Activated naive CD8-positive, alpha-beta T cell treated with anti-CD3 and anti-CD28 coated beads for 36 hours (primary cell): Measurements from ENCODE around the gene OR3A1. TPM values are rescaled to one million over a fixed set of nuclear protein-coding genes. Genes with fewer than 3 reads are reported as not detected.
"Not testable (repeated sequence)": the region's sequence is repeated elsewhere in the genome, so short reads cannot be mapped to it uniquely, and the experiment has no call there.

Experiments
- DNase-seq: peaks from one replicate; pipeline ENCODE4 v3.0.0; 2021
- H3K27ac Mint-ChIP-seq: one replicate; pipeline ENCODE4 v1.8.0; 2022; ENCODE audit warnings: mild to moderate bottlenecking, moderate library complexity, mixed read lengths
- H3K27me3 Mint-ChIP-seq: one replicate; pipeline ENCODE4 v1.8.0; 2022; ENCODE audit warnings: mild to moderate bottlenecking, mixed read lengths
- H3K36me3 Mint-ChIP-seq: one replicate; pipeline ENCODE4 v1.8.0; 2021; ENCODE audit warnings: mild to moderate bottlenecking, mixed read lengths
- H3K4me1 Mint-ChIP-seq: one replicate; pipeline ENCODE4 v1.8.0; 2021; ENCODE audit warnings: mixed read lengths
- H3K4me3 Mint-ChIP-seq: one replicate; pipeline ENCODE4 v1.8.0; 2022; ENCODE audit warnings: mild to moderate bottlenecking, moderate library complexity, mixed read lengths
- H3K9me3 Mint-ChIP-seq: one replicate; pipeline ENCODE4 v1.8.0; 2022; ENCODE audit warnings: mixed read lengths
- total RNA-seq, 2 experiments: library from RNA; stranded (reverse); gene quantifications; one replicate each; pipeline ENCODE4 v1.2.3, GENCODE V29; 2021

The OR3A1 gene
- total RNA-seq: under 1 TPM; 0.74 to 0.99 TPM

DNA sequence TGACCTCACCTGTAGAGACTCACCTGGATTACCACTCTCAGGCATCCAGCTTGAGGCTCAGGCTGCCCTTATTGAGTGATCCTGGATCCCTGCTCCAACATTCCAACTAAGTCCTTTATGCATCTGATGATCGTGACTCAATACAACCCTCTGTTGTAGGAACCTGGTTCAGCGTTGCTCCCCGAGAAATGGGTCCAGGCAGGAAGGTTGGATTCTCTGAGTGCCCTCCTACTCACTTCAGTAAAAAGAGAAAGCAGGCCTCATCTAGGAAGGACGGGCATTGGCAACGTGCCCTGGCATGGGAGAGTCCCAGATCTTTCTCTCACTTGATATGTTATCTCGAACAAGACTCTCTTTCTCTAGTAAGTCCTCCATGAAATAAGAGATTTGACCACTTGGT lies at the start of gene OR3A1:
OR3A1 (minus strand) TSS at position 101 of the 400 bp plus-strand sequence. CDS start 5,778 bp downstream, outside the sequence.
- H3K4me3 Mint-ChIP-seq: no peak within 1 kb of the TSS
- no peaks in the 10 kb centered on the region for H3K4me1 Mint-ChIP-seq
- DNase-seq: no peak
- peaks cover 1% of the 10 kb centered on the region for H3K36me3 Mint-ChIP-seq
- no peaks in the 10 kb centered on the region for H3K27me3 Mint-ChIP-seq
- H3K27ac Mint-ChIP-seq: no peak within 1 kb of the TSS
- H3K9me3 Mint-ChIP-seq: no peaks in the 10 kb centered on the region

DNA sequence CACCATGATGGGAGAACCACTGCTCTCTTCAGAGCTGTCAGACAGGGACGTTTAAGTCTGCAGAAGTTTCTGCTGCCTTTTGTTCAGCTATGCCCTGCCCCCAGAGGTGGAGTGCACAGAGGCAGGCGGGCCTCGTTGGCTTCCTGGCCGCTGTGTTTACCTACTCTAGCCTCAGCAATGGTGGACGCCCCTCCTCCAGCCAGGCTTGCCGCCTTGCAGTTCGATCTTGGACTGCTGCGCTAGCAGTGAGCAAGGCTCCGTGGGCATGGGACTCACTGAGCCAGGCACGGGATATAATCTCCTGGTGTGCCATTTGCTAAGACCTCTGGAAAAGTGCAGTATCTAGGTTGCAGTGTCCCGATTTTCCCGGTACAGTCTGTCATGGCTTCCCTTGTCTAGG lies 44.6 kb upstream of the OR3A1 start:
- peaks cover 14% of the 10 kb centered on the region for H3K9me3 Mint-ChIP-seq
- peaks cover 20% of the 10 kb centered on the region for H3K36me3 Mint-ChIP-seq
- not testable (repeated sequence) for DNase-seq, H3K4me1 Mint-ChIP-seq, H3K4me3 Mint-ChIP-seq, H3K27ac Mint-ChIP-seq
- peaks cover 17% of the 10 kb centered on the region for H3K27me3 Mint-ChIP-seq

DNA sequence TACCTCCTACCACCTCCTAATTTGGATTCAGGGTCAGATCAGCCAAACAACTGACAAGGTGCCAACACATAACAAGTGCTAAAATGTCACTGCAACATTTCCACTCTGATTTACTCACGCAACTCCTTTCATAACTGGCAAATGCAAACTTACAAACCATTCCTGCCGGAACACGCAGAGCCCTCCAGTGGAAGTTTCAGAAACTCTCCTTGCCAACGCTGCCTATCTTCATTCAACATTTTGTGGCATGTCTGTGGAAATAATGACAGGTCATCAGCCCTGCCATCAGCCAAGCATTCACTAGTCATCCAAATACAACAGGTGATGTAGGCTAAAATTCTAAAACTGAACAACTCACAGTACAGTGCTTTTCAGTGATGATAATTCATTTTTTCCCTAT lies 37.7 kb upstream of the OR3A1 start:
- Mint-ChIP-seq H3K27me3 (peaks cover 15% of the 10 kb centered on the region), H3K4me3 (no peak overlapping the region), H3K9me3 (peaks cover 20% of the 10 kb centered on the region), H3K4me1 (no peaks in the 10 kb centered on the region), H3K27ac (no peak overlapping the region), H3K36me3 (peaks cover 23% of the 10 kb centered on the region)
- no peak for DNase-seq

GRCh38 chr17:3318336-3318735 lies 20.2 kb upstream of the OR3A1 start:
- Mint-ChIP-seq H3K4me1 (no peaks in the 10 kb centered on the region), H3K27me3 (no peaks in the 10 kb centered on the region), H3K27ac (no peak overlapping the region), H3K36me3 (peaks cover 4% of the 10 kb centered on the region), H3K4me3 (no peak overlapping the region), H3K9me3 (peaks cover 9% of the 10 kb centered on the region)
- no peak for DNase-seq

DNA sequence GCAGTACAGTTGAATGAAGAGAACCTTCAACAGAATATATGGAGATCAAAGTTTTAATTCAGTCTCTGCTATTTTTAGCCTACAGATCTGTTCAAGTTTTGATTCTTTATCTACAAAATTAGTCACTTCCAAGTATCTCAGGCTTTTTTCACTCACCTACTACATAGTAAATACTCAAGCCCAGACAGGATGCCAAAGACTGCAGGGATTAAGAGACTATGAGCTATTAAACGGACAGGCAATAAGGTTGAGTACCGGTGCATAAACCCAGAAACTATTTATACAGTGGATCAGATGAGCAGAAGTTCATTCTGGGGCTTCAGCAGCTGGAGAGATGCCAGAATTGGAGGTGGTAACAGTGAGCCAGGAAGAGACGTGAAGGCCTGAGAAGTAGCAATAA lies 18.7 kb upstream of the OR3A1 start:
- Mint-ChIP-seq H3K4me1 (no peaks in the 10 kb centered on the region), H3K27ac (no peak overlapping the region), H3K9me3 (peaks cover 3% of the 10 kb centered on the region), H3K36me3 (peaks cover 4% of the 10 kb centered on the region), H3K27me3 (no peaks in the 10 kb centered on the region), H3K4me3 (no peak overlapping the region)
- DNase-seq: no peak

- Mint-ChIP-seq H3K4me3 (no peak overlapping the region), H3K27ac (no peak overlapping the region), H3K4me1 (no peaks in the 10 kb centered on the region), H3K36me3 (no peaks in the 10 kb centered on the region), H3K27me3 (no peaks in the 10 kb centered on the region), H3K9me3 (no peaks in the 10 kb centered on the region)
- DNase-seq: no peak
Measured at GRCh38 chr17:3308603-3309002, 10.4 kb upstream of the OR3A1 start.

GRCh38 chr17:3295632-3296031 lies 2.5 kb downstream of the OR3A1 start:
- H3K4me1 Mint-ChIP-seq: no peaks in the 10 kb centered on the region
- no peak overlapping the region for H3K27ac Mint-ChIP-seq
- no peak for DNase-seq
- H3K36me3 Mint-ChIP-seq: peaks cover 4% of the 10 kb centered on the region
- H3K4me3 Mint-ChIP-seq: no peak overlapping the region
- H3K9me3 Mint-ChIP-seq: peaks cover 4% of the 10 kb centered on the region
- peaks cover 6% of the 10 kb centered on the region for H3K27me3 Mint-ChIP-seq

- not testable (repeated sequence) for H3K4me3 Mint-ChIP-seq, H3K4me1 Mint-ChIP-seq, DNase-seq, H3K27me3 Mint-ChIP-seq, H3K9me3 Mint-ChIP-seq, H3K27ac Mint-ChIP-seq, H3K36me3 Mint-ChIP-seq
Measured at GRCh38 chr17:3293548-3293947, 4.6 kb downstream of the OR3A1 start.

GRCh38 chr17:3282901-3283300 lies 15.3 kb downstream of the OR3A1 start:
- peaks cover 3% of the 10 kb centered on the region for H3K27me3 Mint-ChIP-seq
- H3K9me3 Mint-ChIP-seq: peaks cover 6% of the 10 kb centered on the region
- H3K36me3 Mint-ChIP-seq: peaks cover 11% of the 10 kb centered on the region
- H3K4me3 Mint-ChIP-seq: no peak overlapping the region
- no peak for DNase-seq
- no peaks in the 10 kb centered on the region for H3K4me1 Mint-ChIP-seq
- no peak overlapping the region for H3K27ac Mint-ChIP-seq

- no peaks in the 10 kb centered on the region for H3K27me3 Mint-ChIP-seq
- H3K36me3 Mint-ChIP-seq: peaks cover 21% of the 10 kb centered on the region
- H3K4me1 Mint-ChIP-seq: no peaks in the 10 kb centered on the region
- peaks cover 11% of the 10 kb centered on the region for H3K9me3 Mint-ChIP-seq
- H3K4me3 Mint-ChIP-seq: no peak overlapping the region
- H3K27ac Mint-ChIP-seq: no peak overlapping the region
- no peak for DNase-seq
Measured at GRCh38 chr17:3276126-3276525, 22.0 kb downstream of the OR3A1 start.

DNA sequence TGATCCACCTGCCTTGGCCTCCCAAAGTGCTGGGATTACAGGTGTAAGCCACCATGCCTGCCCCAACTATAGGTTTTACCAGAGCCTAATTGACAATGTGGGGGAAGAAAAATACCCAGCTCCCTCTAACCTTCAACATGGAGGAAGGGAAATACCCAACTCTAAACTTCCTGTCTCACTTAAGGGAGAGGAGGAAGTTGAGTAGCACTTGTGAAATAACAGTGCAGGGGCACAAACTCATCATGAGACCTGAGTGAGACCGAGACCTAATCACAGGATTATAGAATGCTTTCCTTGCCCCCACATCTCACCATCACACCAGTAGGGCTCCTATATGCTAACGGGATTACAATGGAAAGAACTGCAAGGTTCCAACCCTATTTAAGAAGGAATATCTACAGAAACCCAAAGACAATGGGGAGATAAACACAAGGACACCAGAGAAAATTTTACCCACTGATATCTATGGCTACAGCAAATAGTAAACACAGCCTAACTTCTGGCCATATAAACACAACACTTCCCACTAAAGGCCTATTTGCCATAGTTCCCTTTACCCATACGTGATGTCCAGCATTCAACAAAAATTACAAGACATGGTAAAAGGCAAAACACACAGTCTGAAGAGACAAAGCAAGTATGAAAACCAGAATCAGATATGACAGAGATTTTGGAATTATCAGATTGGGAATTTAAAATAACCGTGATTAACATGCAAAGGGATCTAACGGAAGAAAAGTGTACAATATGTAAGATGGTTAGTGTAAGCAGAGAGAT lies 26.9 kb downstream of the OR3A1 start:
- DNase-seq: no peak
- no peaks in the 10 kb centered on the region for H3K27me3 Mint-ChIP-seq
- H3K4me3 Mint-ChIP-seq: no peak overlapping the region
- peaks cover 8% of the 10 kb centered on the region for H3K36me3 Mint-ChIP-seq
- H3K27ac Mint-ChIP-seq: no peak overlapping the region
- H3K9me3 Mint-ChIP-seq: peaks cover 13% of the 10 kb centered on the region
- no peaks in the 10 kb centered on the region for H3K4me1 Mint-ChIP-seq

DNA sequence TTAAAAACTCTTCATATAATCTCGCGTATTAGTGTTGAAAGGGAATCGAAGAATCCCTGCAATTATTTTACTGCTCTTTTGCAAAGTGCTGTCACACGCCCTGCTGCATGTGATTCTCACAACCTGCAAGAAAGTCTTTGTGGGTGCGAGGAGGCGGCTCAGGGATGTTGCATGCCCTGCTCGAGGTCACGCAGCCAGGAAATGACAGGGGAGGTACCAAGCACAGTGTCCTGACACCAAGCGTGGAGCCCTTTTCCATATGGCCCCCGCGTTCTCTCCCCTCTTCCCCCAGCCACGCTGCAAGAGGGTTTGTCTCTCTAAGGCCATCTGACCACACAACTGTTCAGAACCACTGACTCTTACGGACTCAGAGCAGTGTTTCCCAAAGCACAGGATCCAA lies 37.6 kb downstream of the OR3A1 start:
- Mint-ChIP-seq H3K36me3 (peaks cover 1% of the 10 kb centered on the region), H3K27me3 (peaks cover 5% of the 10 kb centered on the region), H3K4me3 (no peak overlapping the region), H3K27ac (no peak overlapping the region), H3K4me1 (no peaks in the 10 kb centered on the region), H3K9me3 (peaks cover 7% of the 10 kb centered on the region)
- DNase-seq: no peak

DNA sequence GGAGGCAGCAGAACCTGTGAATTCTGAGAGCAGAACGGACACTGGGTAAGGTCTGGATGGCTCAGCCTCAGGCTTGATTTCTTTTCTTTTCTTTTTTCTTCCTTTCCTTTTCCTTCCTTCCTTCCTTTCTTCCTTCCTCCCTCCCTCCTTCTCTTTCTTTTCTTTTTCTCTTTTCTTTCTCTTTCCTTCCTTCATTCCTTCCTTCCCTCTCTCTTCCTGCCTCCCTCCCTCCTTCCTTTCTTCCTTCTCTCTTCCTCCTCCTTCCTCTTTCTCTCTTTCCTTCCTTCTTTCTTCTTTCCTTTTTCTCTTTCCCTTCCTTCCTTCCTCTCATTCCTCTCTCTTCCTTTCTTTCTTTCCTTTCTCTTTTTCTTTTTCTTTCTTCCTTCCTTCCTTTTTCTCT lies 38.0 kb downstream of the OR3A1 start:
- no peak overlapping the region for H3K4me3 Mint-ChIP-seq
- H3K9me3 Mint-ChIP-seq: peaks cover 7% of the 10 kb centered on the region
- H3K27ac Mint-ChIP-seq: no peak overlapping the region
- no peak for DNase-seq
- H3K27me3 Mint-ChIP-seq: peaks cover 5% of the 10 kb centered on the region
- no peaks in the 10 kb centered on the region for H3K4me1 Mint-ChIP-seq
- peaks cover 1% of the 10 kb centered on the region for H3K36me3 Mint-ChIP-seq

DNA sequence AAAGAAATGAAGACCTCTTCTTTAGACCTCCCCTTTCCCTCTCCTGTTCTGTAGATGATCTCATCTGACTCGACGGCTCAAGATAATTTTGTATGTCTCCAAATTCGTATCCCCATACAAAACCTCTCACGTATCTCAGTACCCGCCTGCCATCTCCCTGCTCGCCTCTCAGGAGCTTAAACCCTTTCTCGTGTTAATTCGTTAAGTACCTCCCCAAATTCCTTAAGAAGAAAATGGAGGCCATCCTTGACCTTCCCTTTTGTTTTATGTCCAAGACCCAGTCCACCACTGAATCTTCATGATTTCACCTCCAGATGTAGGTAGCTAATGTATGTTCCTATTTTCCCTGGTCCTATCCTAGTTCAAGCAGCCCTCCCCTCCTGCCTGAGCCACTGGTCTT lies 41.6 kb downstream of the OR3A1 start:
- H3K27ac Mint-ChIP-seq: no peak overlapping the region
- no peaks in the 10 kb centered on the region for H3K4me1 Mint-ChIP-seq
- DNase-seq: no peak
- H3K4me3 Mint-ChIP-seq: no peak overlapping the region
- H3K36me3 Mint-ChIP-seq: peaks cover 1% of the 10 kb centered on the region
- peaks cover 8% of the 10 kb centered on the region for H3K27me3 Mint-ChIP-seq
- peaks cover 11% of the 10 kb centered on the region for H3K9me3 Mint-ChIP-seq

- not testable (repeated sequence) for H3K36me3 Mint-ChIP-seq, DNase-seq, H3K4me3 Mint-ChIP-seq, H3K27ac Mint-ChIP-seq, H3K27me3 Mint-ChIP-seq, H3K9me3 Mint-ChIP-seq, H3K4me1 Mint-ChIP-seq
Measured at GRCh38 chr17:3249013-3249412, 49.1 kb downstream of the OR3A1 start.

GRCh38 chr17:3244841-3245240 lies 53.3 kb downstream of the OR3A1 start:
- not testable (repeated sequence) for H3K9me3 Mint-ChIP-seq, DNase-seq, H3K4me1 Mint-ChIP-seq, H3K27ac Mint-ChIP-seq, H3K4me3 Mint-ChIP-seq, H3K36me3 Mint-ChIP-seq, H3K27me3 Mint-ChIP-seq
